ENCODE results near the gene SNF8. TPM values are rescaled to one million over a fixed set of nuclear protein-coding genes. Genes with fewer than 3 reads are reported as not detected.

SNF8 gene
- polyA plus RNA-seq, 1 donor (not counting 4 experiments of a cell fraction or from before 2014, with no cell fraction given), result 90.5 TPM

DNA sequence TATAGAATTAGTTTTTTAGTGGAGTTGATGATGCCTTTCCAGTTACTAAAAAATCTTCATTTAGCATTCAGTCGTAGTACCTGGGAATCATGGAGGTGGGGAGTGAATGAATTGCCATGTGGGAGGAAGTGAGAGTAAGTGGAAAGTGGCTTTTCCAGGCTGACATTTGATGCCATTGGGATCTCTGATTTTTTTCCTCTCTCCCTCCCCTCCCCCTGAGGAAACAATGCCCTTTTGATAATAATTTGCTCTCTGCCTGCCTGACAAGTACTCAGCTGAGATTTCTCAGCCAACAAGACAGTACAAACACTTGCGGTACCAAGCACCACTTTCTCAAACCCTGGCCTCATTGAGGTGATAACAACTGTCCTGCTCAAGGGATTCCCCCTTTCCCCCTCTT lies 34.3 kb downstream of the SNF8 start:
- H3K4me3 ChIP-seq (ENCODE audit: control insufficient read depth in 2 of 3, extremely low read depth in 1 of 3, insufficient read depth in 2 of 3, low read depth in 1 of 3, low read length in 3 of 3), result peak overlapping the region; percentile 9 to 88 (median 76)
- H3K4me1 ChIP-seq (ENCODE audit: control insufficient read depth, extremely low read depth, insufficient read depth, low read length), result peaks cover 24% of the 10 kb centered on the region
- no peaks in the 10 kb centered on the region for H3K9me1 ChIP-seq (ENCODE audit: control insufficient read depth, extremely low read depth, insufficient read depth, low read length)
- peak overlapping the region; percentile 97 for H3K27ac ChIP-seq (ENCODE audit: control insufficient read depth, insufficient read depth, low read length)
- H2AFZ ChIP-seq (ENCODE audit: control insufficient read depth, low read length), result no peak overlapping the region
- FAIRE-seq (no peak), DNase-seq (ENCODE audit: low read depth, low spot score) (no peak)
- dilution Hi-C loops (cut with MboI; ENCODE audit: extremely low pct_ligation_motif_present, low sequenced_read_pairs), result no loop called here
- peaks cover 60% of the 10 kb centered on the region for H3K79me2 ChIP-seq (ENCODE audit: control insufficient read depth, insufficient read depth, low read length)
- no peak for TF ChIP-seq EZH2 (IDR thresholded peaks at IDR 0.05; ENCODE audit: low read length)
- TF ChIP-seq, protein P1, sequence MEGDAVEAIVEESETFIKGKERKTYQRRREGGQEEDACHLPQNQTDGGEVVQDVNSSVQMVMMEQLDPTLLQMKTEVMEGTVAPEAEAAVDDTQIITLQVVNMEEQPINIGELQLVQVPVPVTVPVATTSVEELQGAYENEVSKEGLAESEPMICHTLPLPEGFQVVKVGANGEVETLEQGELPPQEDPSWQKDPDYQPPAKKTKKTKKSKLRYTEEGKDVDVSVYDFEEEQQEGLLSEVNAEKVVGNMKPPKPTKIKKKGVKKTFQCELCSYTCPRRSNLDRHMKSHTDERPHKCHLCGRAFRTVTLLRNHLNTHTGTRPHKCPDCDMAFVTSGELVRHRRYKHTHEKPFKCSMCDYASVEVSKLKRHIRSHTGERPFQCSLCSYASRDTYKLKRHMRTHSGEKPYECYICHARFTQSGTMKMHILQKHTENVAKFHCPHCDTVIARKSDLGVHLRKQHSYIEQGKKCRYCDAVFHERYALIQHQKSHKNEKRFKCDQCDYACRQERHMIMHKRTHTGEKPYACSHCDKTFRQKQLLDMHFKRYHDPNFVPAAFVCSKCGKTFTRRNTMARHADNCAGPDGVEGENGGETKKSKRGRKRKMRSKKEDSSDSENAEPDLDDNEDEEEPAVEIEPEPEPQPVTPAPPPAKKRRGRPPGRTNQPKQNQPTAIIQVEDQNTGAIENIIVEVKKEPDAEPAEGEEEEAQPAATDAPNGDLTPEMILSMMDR (optimal IDR thresholded peaks at IDR 0.05 in 1 of 3, IDR thresholded peaks at IDR 0.05 in 1 of 3, conservative IDR thresholded peaks at IDR 0.05 in 1 of 3; ENCODE audit: extremely low read depth in 1 of 3, insufficient read depth in 2 of 3, low read length in 3 of 3), result no peak
- H3K4me2 ChIP-seq (ENCODE audit: control insufficient read depth, extremely low read depth, insufficient read depth, low read depth, low read length), result peak overlapping the region; percentile 97
- H3K27me3 ChIP-seq (ENCODE audit: control insufficient read depth, extremely low read depth, insufficient read depth, low read length), result no peaks in the 10 kb centered on the region
- peaks cover 18 to 30% of the 10 kb centered on the region in 2 experiments for H3K36me3 ChIP-seq (ENCODE audit: control insufficient read depth in 2 of 2, extremely low read depth in 1 of 2, insufficient read depth in 2 of 2, low read length in 2 of 2)
- H3K9me3 ChIP-seq (ENCODE audit: control insufficient read depth, low read depth, low read length), result no peaks in the 10 kb centered on the region
- H3K9ac ChIP-seq (ENCODE audit: control insufficient read depth, extremely low read depth, insufficient read depth, low read length), result peak overlapping the region; percentile 91
- no peaks in the 10 kb centered on the region for H4K20me1 ChIP-seq (ENCODE audit: control insufficient read depth, extremely low read depth, insufficient read depth, low read length)

DNA sequence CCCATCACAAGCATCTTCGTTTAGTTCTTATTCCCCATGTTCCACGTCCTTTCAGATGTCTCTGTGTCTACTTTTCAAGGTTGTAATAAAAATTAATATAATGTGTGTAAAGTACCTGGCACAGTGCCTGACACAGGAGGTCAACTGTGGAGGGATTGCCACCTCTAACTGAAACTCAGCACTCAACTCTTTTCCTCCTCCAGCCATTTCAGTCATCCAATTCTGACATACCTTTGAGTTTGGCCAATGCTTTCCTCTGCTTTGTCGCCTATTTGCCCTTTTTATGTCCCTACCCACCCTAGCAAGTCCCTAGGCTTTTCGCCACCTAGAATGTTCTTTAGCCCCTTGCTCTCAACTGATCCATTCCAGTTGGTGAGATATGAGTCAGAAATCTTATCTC lies 34.9 kb downstream of the SNF8 start:
- H3K27ac ChIP-seq (ENCODE audit: control insufficient read depth, insufficient read depth, low read length), result peak overlapping the region; percentile 97
- peaks cover 18% of the 10 kb centered on the region for H3K4me1 ChIP-seq (ENCODE audit: control insufficient read depth, extremely low read depth, insufficient read depth, low read length)
- peak overlapping the region; percentile 76 to 88 (median 78) for H3K4me3 ChIP-seq (ENCODE audit: control insufficient read depth in 2 of 3, extremely low read depth in 1 of 3, insufficient read depth in 2 of 3, low read depth in 1 of 3, low read length in 3 of 3)

More for the DNA sequence above, 34.9 kb downstream of the SNF8 start:
- no peaks in the 10 kb centered on the region for H3K27me3 ChIP-seq (ENCODE audit: control insufficient read depth, extremely low read depth, insufficient read depth, low read length)
- TF ChIP-seq, protein P1 (optimal IDR thresholded peaks at IDR 0.05 in 1 of 3, IDR thresholded peaks at IDR 0.05 in 1 of 3, conservative IDR thresholded peaks at IDR 0.05 in 1 of 3; ENCODE audit: extremely low read depth in 1 of 3, insufficient read depth in 2 of 3, low read length in 3 of 3), result no peak
- no peak for TF ChIP-seq EZH2 (IDR thresholded peaks at IDR 0.05; ENCODE audit: low read length)
- peaks cover 18 to 30% of the 10 kb centered on the region in 2 experiments for H3K36me3 ChIP-seq (ENCODE audit: control insufficient read depth in 2 of 2, extremely low read depth in 1 of 2, insufficient read depth in 2 of 2, low read length in 2 of 2)
- FAIRE-seq (no peak), DNase-seq (ENCODE audit: low read depth, low spot score) (no peak)
- peak overlapping the region; percentile 97 for H3K4me2 ChIP-seq (ENCODE audit: control insufficient read depth, extremely low read depth, insufficient read depth, low read depth, low read length)
- H3K9me3 ChIP-seq (ENCODE audit: control insufficient read depth, low read depth, low read length), result no peaks in the 10 kb centered on the region
- no peaks in the 10 kb centered on the region for H3K9me1 ChIP-seq (ENCODE audit: control insufficient read depth, extremely low read depth, insufficient read depth, low read length)
- no peaks in the 10 kb centered on the region for H4K20me1 ChIP-seq (ENCODE audit: control insufficient read depth, extremely low read depth, insufficient read depth, low read length)
- H3K79me2 ChIP-seq (ENCODE audit: control insufficient read depth, insufficient read depth, low read length), result peaks cover 55% of the 10 kb centered on the region
- H3K9ac ChIP-seq (ENCODE audit: control insufficient read depth, extremely low read depth, insufficient read depth, low read length), result peak overlapping the region; percentile 91
- H2AFZ ChIP-seq (ENCODE audit: control insufficient read depth, low read length), result no peak overlapping the region
- dilution Hi-C loops (cut with MboI; ENCODE audit: extremely low pct_ligation_motif_present, low sequenced_read_pairs), result no loop called here

Measured in keratinocyte (primary cell).